Dedifferentiated amniotic fluid mesenchymal stem cell (primary cell): Measurements from ENCODE around the gene PIPOX.
"Not testable (repeated sequence)": the region's sequence is repeated elsewhere in the genome, so short reads cannot be mapped to it uniquely, and the experiment has no call there.

Experiments used
- DNase-seq: peaks from one replicate; pipeline ENCODE4 v3.0.0-alpha.2; 2016; ENCODE audit errors: extremely low spot score

The PIPOX gene

GRCh38 chr17:29076087-29076486 is 33.1 kb downstream of the PIPOX start:
- no peak for DNase-seq

GRCh38 chr17:29076722-29077121 is 33.8 kb downstream of the PIPOX start:
- DNase-seq: no peak

- no peak for DNase-seq
These were observed 34.4 kb downstream of the PIPOX start for GRCh38 chr17:29077320-29077719.

- DNase-seq: peak; percentile 18
These were observed 35.5 kb downstream of the PIPOX start for GRCh38 chr17:29078183-29079045.

GRCh38 chr17:29079433-29079832 is 36.5 kb downstream of the PIPOX start:
- no peak for DNase-seq

GRCh38 chr17:29079887-29080286 is 36.9 kb downstream of the PIPOX start:
- no peak for DNase-seq

- no peak for DNase-seq
These were observed 37.4 kb downstream of the PIPOX start for GRCh38 chr17:29080323-29080722.

GRCh38 chr17:29080965-29081364 is 38.0 kb downstream of the PIPOX start:
- no peak for DNase-seq

- no peak for DNase-seq
These were observed 41.7 kb downstream of the PIPOX start for GRCh38 chr17:29084541-29085146.

- DNase-seq: no peak
These were observed 42.3 kb downstream of the PIPOX start for GRCh38 chr17:29085223-29085622.

- no peak for DNase-seq
These were observed 43.8 kb downstream of the PIPOX start for GRCh38 chr17:29086628-29087332.

- not testable (repeated sequence) for DNase-seq
These were observed 45.8 kb downstream of the PIPOX start for GRCh38 chr17:29088782-29089181.

- no peak for DNase-seq
These were observed 46.7 kb downstream of the PIPOX start for GRCh38 chr17:29089601-29090044.

GRCh38 chr17:29090108-29090507 is 47.2 kb downstream of the PIPOX start:
- no peak for DNase-seq

GRCh38 chr17:29090750-29091605 is 48.0 kb downstream of the PIPOX start:
- DNase-seq: no peak

- DNase-seq: no peak
These were observed 48.8 kb downstream of the PIPOX start for GRCh38 chr17:29091606-29092289.

- no peak for DNase-seq
These were observed 50.3 kb downstream of the PIPOX start for GRCh38 chr17:29093090-29093871.

- no peak for DNase-seq
These were observed 51.3 kb downstream of the PIPOX start for GRCh38 chr17:29094101-29094708.

GRCh38 chr17:29095439-29095838 is 52.5 kb downstream of the PIPOX start:
- no peak for DNase-seq

GRCh38 chr17:29096094-29096493 is 53.2 kb downstream of the PIPOX start:
- no peak for DNase-seq
